Measurements from ENCODE around the gene HEXIM1. TPM values are rescaled to one million over a fixed set of nuclear protein-coding genes. Genes with fewer than 3 reads are reported as not detected.
A peak's percentile ranks its signal among the peaks of the same experiment; 100 is the strongest.

HEXIM1 gene
- polyA plus RNA-seq, 1 donor = 22.7 TPM

- DNase-seq = no peak
These were observed 27.5 kb downstream of the HEXIM1 start for GRCh38 chr17:45175759-45176115.

- no peak for DNase-seq
These were observed 29.3 kb downstream of the HEXIM1 start for GRCh38 chr17:45177563-45177962.

GRCh38 chr17:45184144-45184543 is 35.9 kb downstream of the HEXIM1 start:
- DNase-seq = no peak

GRCh38 chr17:45186801-45187354 is 38.6 kb downstream of the HEXIM1 start:
- DNase-seq = no peak

- DNase-seq = no peak
These were observed 40.7 kb downstream of the HEXIM1 start for GRCh38 chr17:45189009-45189408.

- no peak for DNase-seq
These were observed 42.4 kb downstream of the HEXIM1 start for GRCh38 chr17:45190503-45191255.

- no peak for DNase-seq
These were observed 47.1 kb downstream of the HEXIM1 start for GRCh38 chr17:45195424-45195823.

- no peak for DNase-seq
These were observed 48.8 kb downstream of the HEXIM1 start for GRCh38 chr17:45197108-45197507.

- peak; percentile 88 for DNase-seq
These were observed 49.5 kb downstream of the HEXIM1 start for GRCh38 chr17:45197555-45198334.

- DNase-seq = no peak
These were observed 52.4 kb downstream of the HEXIM1 start for GRCh38 chr17:45200701-45201100.

GRCh38 chr17:45201457-45201856 is 53.2 kb downstream of the HEXIM1 start:
- DNase-seq = no peak

Other genes with a start within 250 kb of the HEXIM1 start
- gene EFTUD2, start 249.0 kb upstream of the HEXIM1 start, polyA plus RNA-seq (ENCODE audit: insufficient read length) = 66.6 TPM
- gene GFAP, start 233.0 kb upstream of the HEXIM1 start, polyA plus RNA-seq (ENCODE audit: insufficient read length) = 0.71 TPM
- 8.8 TPM for gene KIF18B, start 200.7 kb upstream of the HEXIM1 start, polyA plus RNA-seq (ENCODE audit: insufficient read length)
- gene C1QL1, start 180.2 kb upstream of the HEXIM1 start, polyA plus RNA-seq (ENCODE audit: insufficient read length) = 1.5 TPM
- 33.4 TPM for gene DCAKD, start 96.8 kb upstream of the HEXIM1 start, polyA plus RNA-seq (ENCODE audit: insufficient read length)
- gene NMT1, start 87.2 kb upstream of the HEXIM1 start, polyA plus RNA-seq (ENCODE audit: insufficient read length) = 39.0 TPM
- 55.8 TPM for gene PLCD3, start 16.0 kb upstream of the HEXIM1 start, polyA plus RNA-seq (ENCODE audit: insufficient read length)
- gene ACBD4, start 12.8 kb upstream of the HEXIM1 start, polyA plus RNA-seq (ENCODE audit: insufficient read length) = 5.7 TPM
- gene HEXIM2, start 13.4 kb downstream of the HEXIM1 start, polyA plus RNA-seq (ENCODE audit: insufficient read length) = 9.1 TPM
- gene FMNL1, start 73.4 kb downstream of the HEXIM1 start, polyA plus RNA-seq (ENCODE audit: insufficient read length) = 10.0 TPM
- not detected for gene SPATA32, start 113.6 kb downstream of the HEXIM1 start, polyA plus RNA-seq (ENCODE audit: insufficient read length)
- gene MAP3K14, start 168.5 kb downstream of the HEXIM1 start, polyA plus RNA-seq (ENCODE audit: insufficient read length) = 11.5 TPM